ACC112 (cell line): ENCODE results near the gene ZNF436.

Experiments used
- H2AFZ ChIP-seq: fragments of 200-600 bp; sonication (generic); one replicate; pipeline ENCODE4 v1.6.0; 2017; ENCODE audit warnings: antibody characterized with exemption, low read length; ENCODE audit not compliant: unreplicated experiment
- H3K27ac ChIP-seq: fragments of 200-600 bp; sonication (generic); 2 replicates; pipeline ENCODE4 v1.5.1; 2014; ENCODE audit warnings: low read depth, mild to moderate bottlenecking, antibody characterized with exemption, low read length, moderate library complexity
- H3K27me3 ChIP-seq: fragments of 200-600 bp; sonication (generic); 2 replicates; pipeline ENCODE4 v1.6.1; 2014; ENCODE audit warnings: mild to moderate bottlenecking, antibody characterized with exemption, low read length, moderate library complexity, mixed read lengths; ENCODE audit not compliant: insufficient read depth
- H3K36me3 ChIP-seq: fragments of 200-600 bp; sonication (generic); 2 replicates; pipeline ENCODE4 v1.6.1; 2016; ENCODE audit warnings: mild to moderate bottlenecking, antibody characterized with exemption, low read length, moderate library complexity, mixed read lengths; ENCODE audit not compliant: insufficient read depth
- H3K4me1 ChIP-seq: fragments of 200-600 bp; sonication (generic); one replicate; pipeline ENCODE4 v1.6.1; 2016; ENCODE audit warnings: low read length, mixed read lengths; ENCODE audit not compliant: insufficient read depth, unreplicated experiment, control insufficient read depth
- H3K4me3 ChIP-seq: fragments of 200-600 bp; sonication (generic); 2 replicates; pipeline ENCODE4 v1.5.1; 2014; ENCODE audit warnings: mild to moderate bottlenecking, low read depth, low read length
- H3K79me2 ChIP-seq: fragments of 200-600 bp; sonication (generic); one replicate; pipeline ENCODE4 v1.6.0; 2016; ENCODE audit warnings: low read length; ENCODE audit not compliant: control insufficient read depth, unreplicated experiment, insufficient read depth

Gene ZNF436

GRCh38 chr1:23402286-23403037 lies 32.8 kb upstream of the ZNF436 start:
- H3K27me3 ChIP-seq: no peaks in the 10 kb centered on the region
- H3K36me3 ChIP-seq: no peaks in the 10 kb centered on the region
- H3K27ac ChIP-seq: peak overlapping the region; percentile 74
- no peak overlapping the region for H3K4me3 ChIP-seq
- peaks cover 29% of the 10 kb centered on the region for H3K4me1 ChIP-seq
- H2AFZ ChIP-seq: no peak overlapping the region
- no peaks in the 10 kb centered on the region for H3K79me2 ChIP-seq

- Histone ChIP-seq H3K27ac (no peak overlapping the region), H3K36me3 (no peaks in the 10 kb centered on the region), H3K27me3 (no peaks in the 10 kb centered on the region), H3K79me2 (no peaks in the 10 kb centered on the region), H2AFZ (no peak overlapping the region), H3K4me1 (peaks cover 29% of the 10 kb centered on the region), H3K4me3 (no peak overlapping the region)
Observed at GRCh38 chr1:23401313-23401712, 31.7 kb upstream of the ZNF436 start.

GRCh38 chr1:23400324-23401114 lies 30.9 kb upstream of the ZNF436 start:
- H3K27ac ChIP-seq: peak overlapping the region; percentile 24; the same call in 1 of the 2 replicates
- no peaks in the 10 kb centered on the region for H3K27me3 ChIP-seq
- no peak overlapping the region for H2AFZ ChIP-seq
- H3K4me3 ChIP-seq: no peak overlapping the region
- H3K36me3 ChIP-seq: no peaks in the 10 kb centered on the region
- H3K79me2 ChIP-seq: no peaks in the 10 kb centered on the region
- peaks cover 29% of the 10 kb centered on the region for H3K4me1 ChIP-seq

- H3K4me3 ChIP-seq: no peak overlapping the region
- no peak overlapping the region for H2AFZ ChIP-seq
- H3K27me3 ChIP-seq: no peaks in the 10 kb centered on the region
- no peaks in the 10 kb centered on the region for H3K36me3 ChIP-seq
- no peaks in the 10 kb centered on the region for H3K79me2 ChIP-seq
- peaks cover 37% of the 10 kb centered on the region for H3K4me1 ChIP-seq
- H3K27ac ChIP-seq: no peak overlapping the region
Observed at GRCh38 chr1:23399229-23399628, 29.6 kb upstream of the ZNF436 start.

GRCh38 chr1:23397908-23398307 lies 28.3 kb upstream of the ZNF436 start:
- H3K36me3 ChIP-seq: no peaks in the 10 kb centered on the region
- no peaks in the 10 kb centered on the region for H3K27me3 ChIP-seq
- H3K4me1 ChIP-seq: peaks cover 40% of the 10 kb centered on the region
- H3K79me2 ChIP-seq: no peaks in the 10 kb centered on the region
- H2AFZ ChIP-seq: no peak overlapping the region
- H3K4me3 ChIP-seq: no peak overlapping the region
- no peak overlapping the region for H3K27ac ChIP-seq

GRCh38 chr1:23396380-23396779 lies 26.7 kb upstream of the ZNF436 start:
- Histone ChIP-seq H3K4me3 (no peak overlapping the region), H3K79me2 (no peaks in the 10 kb centered on the region), H2AFZ (no peak overlapping the region), H3K27ac (no peak overlapping the region), H3K27me3 (no peaks in the 10 kb centered on the region), H3K36me3 (no peaks in the 10 kb centered on the region), H3K4me1 (peaks cover 33% of the 10 kb centered on the region)

- Histone ChIP-seq H3K36me3 (no peaks in the 10 kb centered on the region), H3K4me3 (no peak overlapping the region), H3K27ac (no peak overlapping the region), H3K4me1 (peaks cover 31% of the 10 kb centered on the region), H3K79me2 (no peaks in the 10 kb centered on the region), H2AFZ (no peak overlapping the region), H3K27me3 (no peaks in the 10 kb centered on the region)
Observed at GRCh38 chr1:23395849-23396248, 26.2 kb upstream of the ZNF436 start.

- Histone ChIP-seq H3K4me3 (peak overlapping the region; percentile 44), H3K79me2 (no peaks in the 10 kb centered on the region), H3K27ac (peak overlapping the region; percentile 90), H3K27me3 (no peaks in the 10 kb centered on the region), H2AFZ (peak overlapping the region; percentile 57), H3K36me3 (no peaks in the 10 kb centered on the region), H3K4me1 (peaks cover 25% of the 10 kb centered on the region)
Observed at GRCh38 chr1:23395154-23395724, 25.6 kb upstream of the ZNF436 start.

GRCh38 chr1:23394684-23395083 lies 25.0 kb upstream of the ZNF436 start:
- peak overlapping the region; percentile 44 for H3K4me3 ChIP-seq
- peak overlapping the region; percentile 57 for H2AFZ ChIP-seq
- peak overlapping the region; percentile 90 for H3K27ac ChIP-seq
- no peaks in the 10 kb centered on the region for H3K36me3 ChIP-seq
- H3K4me1 ChIP-seq: peaks cover 25% of the 10 kb centered on the region
- H3K27me3 ChIP-seq: no peaks in the 10 kb centered on the region
- H3K79me2 ChIP-seq: no peaks in the 10 kb centered on the region

- peak overlapping the region; percentile 57 for H2AFZ ChIP-seq
- peak overlapping the region; percentile 90 for H3K27ac ChIP-seq
- no peaks in the 10 kb centered on the region for H3K36me3 ChIP-seq
- no peaks in the 10 kb centered on the region for H3K27me3 ChIP-seq
- peaks cover 25% of the 10 kb centered on the region for H3K4me1 ChIP-seq
- H3K79me2 ChIP-seq: no peaks in the 10 kb centered on the region
- peak overlapping the region; percentile 44 for H3K4me3 ChIP-seq
Observed at GRCh38 chr1:23394181-23394580, 24.5 kb upstream of the ZNF436 start.
